Spleen (tissue), 11 donors: ENCODE measurements around the gene WT1. TPM values are rescaled to one million over a fixed set of nuclear protein-coding genes. Genes with fewer than 3 reads are reported as not detected.

Source experiments
- DNase-seq: peaks from one replicate; pipeline ENCODE4 v3.0.0-alpha.2; 2020
- H3K27ac ChIP-seq, 8 donors: fragments of 200-600 bp; sonication (generic) in 7 of 8; 1 replicate in 4 of 8; 2 replicates in 4 of 8; pipeline versions ENCODE4 v1.5.0 to v1.8.0; 2016 to 2021; ENCODE audit warnings: inconsistent platforms in 4 of 8, mild to moderate bottlenecking in 4 of 8, moderate library complexity in 1 of 8
- H3K27me3 ChIP-seq, 7 donors: fragments of 200-600 bp; sonication (generic) in 6 of 7; replicated peaks in 1 of 7; 1 replicate in 4 of 7; 2 replicates in 3 of 7; pipeline versions ENCODE4 v1.5.0 to v1.8.0; 2016 to 2021; ENCODE audit warnings: inconsistent platforms in 3 of 7, mild to moderate bottlenecking in 1 of 7
- H3K36me3 ChIP-seq, 6 donors: fragments of 200-600 bp; sonication (generic) in 5 of 6; 1 replicate in 4 of 6; 2 replicates in 2 of 6; pipeline versions ENCODE4 v1.5.0 to v1.8.0; 2016 to 2021; ENCODE audit warnings: inconsistent platforms in 2 of 6
- H3K4me1 ChIP-seq, 6 donors: fragments of 200-600 bp; sonication (generic) in 5 of 6; 1 replicate in 3 of 6; 2 replicates in 3 of 6; pipeline versions ENCODE4 v1.5.0 to v1.8.0; 2016 to 2021; ENCODE audit warnings: inconsistent platforms in 3 of 6
- H3K4me3 ChIP-seq, 8 donors: fragments of 200-600 bp; sonication (generic) in 7 of 8; 1 replicate in 4 of 8; 2 replicates in 4 of 8; pipeline versions ENCODE4 v1.5.0 to v1.8.0; 2016 to 2021; ENCODE audit warnings: inconsistent platforms in 4 of 8, mild to moderate bottlenecking in 4 of 8, moderate library complexity in 2 of 8
- H3K9me3 ChIP-seq, 8 donors: fragments of 200-600 bp; sonication (generic) in 7 of 8; 1 replicate in 4 of 8; 2 replicates in 4 of 8; pipeline versions ENCODE4 v1.5.0 to v1.8.0; 2016 to 2021; ENCODE audit warnings: inconsistent platforms in 4 of 8
- POLR2A ChIP-seq, 3 donors: fragments of 450-650 bp; IDR thresholded peaks; one replicate each; pipeline ENCODE4 v1.5.1; 2017; ENCODE audit warnings: antibody characterized with exemption in 3 of 3, mild to moderate bottlenecking in 1 of 3
- POLR2AphosphoS5 ChIP-seq, 3 donors: sonication (generic); formaldehyde crosslinking; IDR thresholded peaks; one replicate each; pipeline ENCODE4 v1.5.1; 2017; ENCODE audit warnings: antibody characterized with exemption in 3 of 3
- WGBS, 5 donors: extraction: QIAGEN DNeasy Blood & Tissue Kit in 3 of 5; methylation state at CpG; one replicate each; pipeline versions ENCODE4 v1.1.5 to v1.1.7; 2013 to 2018; 5-methylcytosine and 5-hydroxymethylcytosine counted together
- intact Hi-C: fragments of 100-400 bp; cut with DNase I; formaldehyde crosslinking; loops from one replicate; pipeline ENCODE4 v1.15.0; 2023; ENCODE audit warnings: low total_unique reads
- polyA plus RNA-seq, 3 donors: library from polyadenylated mRNA; stranded (reverse); fragments of 200-250 nt; gene quantifications; one replicate each; pipeline ENCODE4 v1.2.1, GENCODE V29; 2013
- total RNA-seq, 7 donors: library from RNA; depleted of rRNA in 3 of 7; stranded (reverse); fragments of >200 nt in 3 of 7; fragmentation: NEBNext Ultra II Directional in 4 of 7; extraction: Animal tissue kit (Norgen Biotek cat#: 25700) in 4 of 7; gene quantifications; one replicate each; pipeline versions ENCODE4 v1.1.0 to v1.2.1, GENCODE V29; 2016 to 2021
- TF ChIP-seq, protein P1 (sequence below), 11 experiments: fragments of 200-600 bp in 7 of 11; fragments of 450-650 bp in 4 of 11; sonication (generic) in 4 of 11; IDR thresholded peaks in 8 of 11; conservative IDR thresholded peaks in 3 of 11; 1 replicate in 7 of 11; 2 replicates in 4 of 11; pipeline versions ENCODE4 v1.4.0 to v1.8.0; 2016 to 2021; ENCODE audit warnings: antibody characterized with exemption in 11 of 11, inconsistent platforms in 4 of 11, mild to moderate bottlenecking in 1 of 11
- donor health status: healthy with polysubstance abuse.
- donor health status: DM: no; HTN: no; CAD: no; lungs with moderate emphysema.
- donor health status: DM: no; HTN: no; CAD: no.
- donor health status: Bipolar disorder and iron deficiency.
- donor health status: healthy.
- donor health status: DM: no; HTN: no; CAD: no.
- donor health status: DM: yes; HTN: yes; CAD: no.

Gene WT1
- total and polyA plus RNA-seq, 10 donors: 1.6 to 53.0 (median 26.8) TPM

DNA sequence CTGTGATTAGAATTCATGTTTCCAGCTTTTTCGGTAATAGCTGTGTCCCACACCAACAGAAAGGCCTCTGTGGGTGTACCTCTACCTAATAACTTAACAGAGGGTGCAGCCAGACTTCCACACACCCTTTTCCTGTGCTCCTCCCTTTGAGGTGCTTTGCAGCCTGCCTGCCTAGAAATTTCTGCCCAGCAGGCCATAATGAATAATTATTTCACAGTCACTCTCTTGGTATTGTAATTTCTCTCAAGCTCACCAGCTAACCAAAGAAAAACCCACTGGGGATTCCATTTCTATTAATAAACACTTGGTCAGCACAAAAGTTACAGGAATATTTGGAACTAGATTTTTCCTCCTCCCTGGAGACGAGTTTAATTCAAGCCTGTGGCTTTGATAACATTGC lies 13.3 kb downstream of the WT1 start:
- Histone ChIP-seq H3K27ac (peak overlapping the region in 4 of 8 donors; percentile 4 to 46 (median 26)), H3K4me1 (peaks cover 0 to 47% (median 11%) of the 10 kb centered on the region in 6 donors), H3K4me3 (no peak overlapping the region), H3K9me3 (no peaks in the 10 kb centered on the region), H3K36me3 (no peaks in the 10 kb centered on the region), H3K27me3 (peaks cover 0 to 58% (median 17%) of the 10 kb centered on the region in 7 donors)
- TF ChIP-seq POLR2AphosphoS5 (IDR thresholded peaks at IDR 0.05) (no peak), POLR2A (IDR thresholded peaks at IDR 0.05) (no peak)
- TF ChIP-seq, protein P1, sequence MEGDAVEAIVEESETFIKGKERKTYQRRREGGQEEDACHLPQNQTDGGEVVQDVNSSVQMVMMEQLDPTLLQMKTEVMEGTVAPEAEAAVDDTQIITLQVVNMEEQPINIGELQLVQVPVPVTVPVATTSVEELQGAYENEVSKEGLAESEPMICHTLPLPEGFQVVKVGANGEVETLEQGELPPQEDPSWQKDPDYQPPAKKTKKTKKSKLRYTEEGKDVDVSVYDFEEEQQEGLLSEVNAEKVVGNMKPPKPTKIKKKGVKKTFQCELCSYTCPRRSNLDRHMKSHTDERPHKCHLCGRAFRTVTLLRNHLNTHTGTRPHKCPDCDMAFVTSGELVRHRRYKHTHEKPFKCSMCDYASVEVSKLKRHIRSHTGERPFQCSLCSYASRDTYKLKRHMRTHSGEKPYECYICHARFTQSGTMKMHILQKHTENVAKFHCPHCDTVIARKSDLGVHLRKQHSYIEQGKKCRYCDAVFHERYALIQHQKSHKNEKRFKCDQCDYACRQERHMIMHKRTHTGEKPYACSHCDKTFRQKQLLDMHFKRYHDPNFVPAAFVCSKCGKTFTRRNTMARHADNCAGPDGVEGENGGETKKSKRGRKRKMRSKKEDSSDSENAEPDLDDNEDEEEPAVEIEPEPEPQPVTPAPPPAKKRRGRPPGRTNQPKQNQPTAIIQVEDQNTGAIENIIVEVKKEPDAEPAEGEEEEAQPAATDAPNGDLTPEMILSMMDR (IDR thresholded peaks at IDR 0.05 in 8 of 11, conservative IDR thresholded peaks at IDR 0.05 in 3 of 11): no peak
- no peak for DNase-seq
- intact Hi-C loops: no loop called here
- 40 to 61% (median 57%) methylated on average over 2 of the region's 2 CpGs for WGBS, 5 donors

DNA sequence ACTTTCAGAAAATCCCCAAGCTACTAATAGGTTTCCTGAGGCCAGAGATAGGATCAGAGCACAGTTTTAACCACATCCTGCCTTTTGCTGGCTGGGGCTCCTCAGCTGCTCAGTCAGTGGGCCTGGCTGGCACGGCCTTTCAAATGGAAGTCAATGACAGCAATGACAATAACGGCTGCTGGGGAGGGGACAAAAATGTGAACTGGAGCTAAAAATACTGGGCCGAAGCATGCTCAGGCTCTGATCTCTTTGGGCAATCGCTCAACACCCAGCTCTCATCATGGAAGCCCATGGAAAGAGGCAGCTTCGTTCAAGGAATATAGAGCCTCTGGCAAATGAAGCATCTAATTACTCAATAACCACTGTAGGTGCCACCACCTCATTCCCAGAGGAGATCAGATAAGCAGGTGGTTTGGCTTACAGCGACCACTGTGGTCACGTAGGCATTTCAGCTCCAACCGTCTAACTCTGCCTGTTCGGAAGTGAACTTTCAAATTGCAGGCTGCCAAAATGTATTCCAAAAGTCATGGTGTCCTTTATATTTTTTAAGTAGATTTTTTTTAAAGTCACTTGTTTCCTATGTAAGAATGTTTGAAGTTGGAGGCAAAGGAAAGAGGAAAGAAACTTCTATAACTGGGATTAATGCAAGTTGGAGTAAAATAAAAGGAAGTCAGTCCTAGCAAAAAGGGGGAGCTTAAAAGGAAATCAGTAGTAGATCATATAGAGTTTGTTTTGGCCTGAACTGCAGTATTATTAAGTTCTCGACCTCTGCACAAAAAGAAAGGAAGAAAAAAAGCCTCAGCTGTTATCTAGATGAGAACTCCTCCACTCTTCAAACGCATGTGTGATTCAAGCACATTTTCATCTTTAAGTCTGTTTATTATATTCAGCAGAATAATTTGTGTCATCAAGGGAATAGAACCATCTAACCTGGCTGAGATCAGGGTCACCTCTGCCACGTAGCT lies 14.1 kb downstream of the WT1 start:
- Histone ChIP-seq H3K9me3 (no peaks in the 10 kb centered on the region), H3K36me3 (no peaks in the 10 kb centered on the region), H3K27me3 (peaks cover 0 to 58% (median 10%) of the 10 kb centered on the region in 7 donors), H3K4me1 (peaks cover 0 to 39% (median 8%) of the 10 kb centered on the region in 6 donors), H3K4me3 (no peak overlapping the region), H3K27ac (peak overlapping the region in 6 of 8 donors; percentile 10 to 46 (median 25))
- intact Hi-C loops: no loop called here
- TF ChIP-seq, protein P1 (IDR thresholded peaks at IDR 0.05 in 8 of 11, conservative IDR thresholded peaks at IDR 0.05 in 3 of 11): no peak
- peak in 1 of 3 donors; percentile 39 for TF ChIP-seq POLR2AphosphoS5 (IDR thresholded peaks at IDR 0.05)
- TF ChIP-seq POLR2A (IDR thresholded peaks at IDR 0.05): no peak
- no peak for DNase-seq
- WGBS, 5 donors: 15 to 26% (median 17%) methylated on average over 12 of the region's 12 CpGs

DNA sequence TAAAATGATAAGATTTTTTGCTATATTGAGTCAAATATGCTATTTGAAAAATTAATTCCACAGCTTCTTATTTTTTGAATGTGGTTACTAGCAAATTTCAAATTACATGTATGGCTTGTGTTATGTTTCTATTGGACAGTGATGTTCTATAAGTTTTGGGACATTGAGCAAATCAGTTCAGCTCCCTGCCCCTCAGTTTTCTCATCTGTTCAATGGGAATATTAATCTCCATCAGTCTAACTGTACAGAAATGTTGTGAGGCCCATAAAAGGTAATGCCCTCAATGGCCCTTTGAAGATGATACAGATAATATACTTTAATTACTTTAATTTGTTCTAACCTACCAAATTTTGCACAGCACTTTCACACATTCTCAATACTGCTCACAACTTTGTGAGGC lies 15.2 kb downstream of the WT1 start:
- Histone ChIP-seq H3K36me3 (no peaks in the 10 kb centered on the region), H3K4me1 (peaks cover 0 to 37% (median 8%) of the 10 kb centered on the region in 6 donors), H3K4me3 (no peak overlapping the region), H3K27ac (peak overlapping the region in 3 of 8 donors; percentile 10 to 46 (median 37)), H3K27me3 (peaks cover 0 to 48% (median 4%) of the 10 kb centered on the region in 7 donors), H3K9me3 (no peaks in the 10 kb centered on the region)
- intact Hi-C loops: no loop called here
- DNase-seq: no peak
- TF ChIP-seq, protein P1 (IDR thresholded peaks at IDR 0.05 in 8 of 11, conservative IDR thresholded peaks at IDR 0.05 in 3 of 11): no peak
- no peak for TF ChIP-seq POLR2AphosphoS5 (IDR thresholded peaks at IDR 0.05)
- no peak for TF ChIP-seq POLR2A (IDR thresholded peaks at IDR 0.05)

DNA sequence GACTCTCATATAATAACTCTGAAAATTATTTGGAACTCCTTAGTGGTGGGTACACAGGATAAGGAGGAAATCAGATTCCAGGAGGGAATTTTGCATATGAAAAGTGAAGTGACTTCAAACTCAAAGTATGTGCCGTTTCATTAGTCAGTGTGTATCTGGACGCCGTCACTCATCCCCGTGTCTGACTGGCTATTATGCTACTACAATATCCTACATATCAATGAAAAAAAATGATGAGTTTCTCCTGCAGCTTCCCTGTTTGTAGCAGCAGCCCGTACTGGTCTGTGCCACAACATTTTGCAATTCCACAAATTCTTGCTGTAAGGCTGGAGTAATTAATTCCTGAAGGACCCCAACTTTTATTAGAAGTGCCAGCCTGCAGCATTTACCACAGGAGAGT lies 16.5 kb downstream of the WT1 start:
- Histone ChIP-seq H3K4me3 (no peak overlapping the region), H3K27ac (no peak overlapping the region), H3K27me3 (peaks cover 0 to 43% (median 4%) of the 10 kb centered on the region in 7 donors), H3K9me3 (no peaks in the 10 kb centered on the region), H3K4me1 (peaks cover 0 to 29% (median 8%) of the 10 kb centered on the region in 6 donors), H3K36me3 (no peaks in the 10 kb centered on the region)
- TF ChIP-seq, protein P1 (IDR thresholded peaks at IDR 0.05 in 8 of 11, conservative IDR thresholded peaks at IDR 0.05 in 3 of 11): no peak
- no peak for TF ChIP-seq POLR2A (IDR thresholded peaks at IDR 0.05)
- TF ChIP-seq POLR2AphosphoS5 (IDR thresholded peaks at IDR 0.05): no peak
- 42 to 75% (median 64%) methylated on average over 5 of the region's 5 CpGs for WGBS, 5 donors
- intact Hi-C loops: no loop called here
- DNase-seq: no peak
